A549 (cell line): ENCODE results near the gene DEFB123. TPM values are rescaled to one million over a fixed set of nuclear protein-coding genes. Genes with fewer than 3 reads are reported as not detected.

Experiments used
- ATAC-seq, 2 experiments: fragments of 200-7000 bp in 1 of 2; fragments of >200 bp in 1 of 2; cut with Nextera tagmentation in 1 of 2; cut with Tn5 transposase in 1 of 2; 3 replicates each; pipeline versions ENCODE4 v1.8.0 to v1.9.1; 2018 to 2020; ENCODE audit warnings: mild to moderate bottlenecking in 1 of 2, moderate library complexity in 1 of 2
- CTCF ChIA-PET: fragments of 300-600 bp; sonication (Branson Sonifier 250); formaldehyde crosslinking; extraction: SDS; loops from one replicate; lab custom pipeline; 2021; ENCODE audit warnings: antibody characterized with exemption, inconsistent platforms; lab: Yijun Ruan, JAX
- POLR2A ChIA-PET: fragments of 350-600 bp; formaldehyde crosslinking; extraction: SDS; loops from one replicate; lab custom pipeline; 2021; ENCODE audit warnings: antibody characterized with exemption, inconsistent platforms; lab: Yijun Ruan, JAX
- DNase-seq, 2 experiments: peaks; one replicate each; pipeline versions ENCODE4 v3.0.0 to v3.0.0-alpha.2; 2011 to 2016; ENCODE audit warnings: low read depth in 1 of 2, low spot score in 1 of 2
- FAIRE-seq: peaks from 2 replicates; lab custom pipeline; 2011; peaks lifted over from hg19 to GRCh38; lab: Jason Lieb, UNC
- H3K27ac ChIP-seq, 2 experiments: fragments of >200 bp; sonication (Bioruptor Twin); formaldehyde crosslinking; 3 replicates each; pipeline ENCODE4 v1.5.1; 2016 to 2017
- H3K4me1 ChIP-seq: fragments of >200 bp; sonication (Bioruptor Twin); formaldehyde crosslinking; 3 replicates; pipeline ENCODE4 v1.6.1; 2016
- H3K4me2 ChIP-seq: fragments of >200 bp; sonication (Bioruptor Twin); formaldehyde crosslinking; 3 replicates; pipeline ENCODE4 v1.6.1; 2016
- H3K4me3 ChIP-seq: fragments of >200 bp; sonication (Bioruptor Twin); formaldehyde crosslinking; 3 replicates; pipeline ENCODE4 v1.5.1; 2016
- H3K9me3 ChIP-seq: fragments of >200 bp; sonication (Bioruptor Twin); formaldehyde crosslinking; 3 replicates; pipeline ENCODE4 v1.6.1; 2016
- CBX2 ChIP-seq: fragments of 200-600 bp; sonication (generic); IDR thresholded peaks from 2 replicates; pipeline ENCODE4 v1.6.1; 2016; ENCODE audit warnings: low read depth, mild to moderate bottlenecking, borderline replicate concordance
- CEBPB ChIP-seq, 2 experiments: fragments of >200 bp in 1 of 2; sonication (Bioruptor Twin) in 1 of 2; formaldehyde crosslinking in 1 of 2; IDR thresholded peaks; 2 replicates each; pipeline ENCODE4 v1.6.1; 2012 to 2016
- E2F6 ChIP-seq: IDR thresholded peaks from 2 replicates; pipeline ENCODE4 v1.6.1; 2012; ENCODE audit warnings: low read depth, borderline replicate concordance
- EHF ChIP-seq: fragments of 250-450 bp; sonication (Bioruptor Pico); IDR thresholded peaks from 2 replicates; pipeline ENCODE4 v1.5.0; 2020; ENCODE audit warnings: mild to moderate bottlenecking
- EHMT2 ChIP-seq: fragments of 200-600 bp; sonication (generic); IDR thresholded peaks from 2 replicates; pipeline ENCODE4 v1.6.1; 2016; ENCODE audit warnings: antibody characterized with exemption, low read depth, mild to moderate bottlenecking, moderate library complexity
- EP300 ChIP-seq, 2 experiments: fragments of >200 bp; sonication (Bioruptor Twin); formaldehyde crosslinking; IDR thresholded peaks; 2 replicates in 1 of 2; 3 replicates in 1 of 2; pipeline ENCODE4 v1.6.1; 2016 to 2017
- ESRRA ChIP-seq: fragments of 150-350 bp; IDR thresholded peaks from 2 replicates; pipeline ENCODE4 v1.6.1; 2014; ENCODE audit warnings: mild to moderate bottlenecking, low read length, borderline replicate concordance
- FOSB ChIP-seq: fragments of 250-450 bp; sonication (Bioruptor Pico); IDR thresholded peaks from 2 replicates; pipeline ENCODE4 v1.5.0; 2020; ENCODE audit warnings: mild to moderate bottlenecking, moderate library complexity
- FOXS1 ChIP-seq: fragments of 250-450 bp; sonication (Bioruptor Pico); IDR thresholded peaks from 2 replicates; pipeline ENCODE4 v1.5.0; 2020; ENCODE audit warnings: mild to moderate bottlenecking, moderate library complexity
- HDAC2 ChIP-seq: fragments of 200-600 bp; sonication (generic); IDR thresholded peaks from 2 replicates; pipeline ENCODE4 v1.6.1; 2016
- HES2 ChIP-seq: fragments of >200 bp; sonication (Bioruptor Twin); formaldehyde crosslinking; IDR thresholded peaks from 2 replicates; pipeline ENCODE4 v1.6.1; 2016
- HOXA7 ChIP-seq: fragments of 250-450 bp; sonication (Bioruptor Pico); IDR thresholded peaks from 2 replicates; pipeline ENCODE4 v1.5.0; 2020; ENCODE audit warnings: mild to moderate bottlenecking, moderate library complexity
- HOXB13 ChIP-seq: fragments of 250-450 bp; sonication (Bioruptor Pico); IDR thresholded peaks from 2 replicates; pipeline ENCODE4 v1.5.0; 2020; ENCODE audit warnings: low read depth, mild to moderate bottlenecking, moderate library complexity
- JUNB ChIP-seq: fragments of >200 bp; sonication (Bioruptor Twin); formaldehyde crosslinking; IDR thresholded peaks from 2 replicates; pipeline ENCODE4 v1.6.1; 2016
- KDM1A ChIP-seq: fragments of 200-600 bp; sonication (generic); IDR thresholded peaks from 2 replicates; pipeline ENCODE4 v1.6.1; 2016; ENCODE audit warnings: low read depth, mild to moderate bottlenecking
- KDM5A ChIP-seq: fragments of 200-600 bp; sonication (generic); IDR thresholded peaks from 2 replicates; pipeline ENCODE4 v1.6.1; 2016; ENCODE audit warnings: antibody characterized with exemption, mild to moderate bottlenecking
- MAFK ChIP-seq: fragments of 450-650 bp; IDR thresholded peaks from 2 replicates; pipeline ENCODE4 v1.6.1; 2014; ENCODE audit not compliant: partially characterized antibody
- MAZ ChIP-seq: fragments of 150-350 bp; IDR thresholded peaks from 2 replicates; pipeline ENCODE4 v1.6.1; 2014; ENCODE audit warnings: antibody characterized with exemption, low read depth, low read length, borderline replicate concordance
- NR3C1 ChIP-seq: fragments of >200 bp; sonication (Bioruptor Twin); formaldehyde crosslinking; IDR thresholded peaks from 3 replicates; pipeline ENCODE4 v1.6.1; 2017
- POLR2A ChIP-seq: IDR thresholded peaks from 2 replicates; pipeline ENCODE4 v1.6.1; 2012; ENCODE audit warnings: mild to moderate bottlenecking, low read length
- RAD21 ChIP-seq, 2 experiments: fragments of >200 bp in 1 of 2; sonication (Bioruptor Twin) in 1 of 2; formaldehyde crosslinking in 1 of 2; IDR thresholded peaks in 1 of 2; conservative IDR thresholded peaks in 1 of 2; 2 replicates in 1 of 2; 3 replicates in 1 of 2; pipeline ENCODE4 v1.6.1; 2012 to 2018; ENCODE audit warnings: inconsistent platforms in 1 of 2
- RARB ChIP-seq: fragments of 250-450 bp; sonication (Bioruptor Pico); IDR thresholded peaks from 2 replicates; pipeline ENCODE4 v1.8.0; 2021; ENCODE audit warnings: mild to moderate bottlenecking, moderate library complexity
- REST ChIP-seq: fragments of 200-600 bp; sonication (generic); IDR thresholded peaks from 2 replicates; pipeline ENCODE4 v1.6.1; 2016; ENCODE audit warnings: antibody characterized with exemption, mild to moderate bottlenecking, moderate library complexity
- RNF2 ChIP-seq: fragments of 200-600 bp; sonication (generic); IDR thresholded peaks from 2 replicates; pipeline ENCODE4 v1.6.1; 2016; ENCODE audit warnings: low read depth, mild to moderate bottlenecking, antibody characterized with exemption, moderate library complexity, borderline replicate concordance
- SMC3 ChIP-seq: fragments of >200 bp; sonication (Bioruptor Twin); formaldehyde crosslinking; IDR thresholded peaks from 3 replicates; pipeline ENCODE4 v1.6.1; 2018; ENCODE audit warnings: inconsistent platforms
- SREBF2 ChIP-seq: fragments of 450-650 bp; IDR thresholded peaks from 2 replicates; pipeline ENCODE4 v1.6.1; 2014; ENCODE audit warnings: mild to moderate bottlenecking, moderate library complexity
- TFCP2L1 ChIP-seq: fragments of 250-450 bp; sonication (Bioruptor Pico); IDR thresholded peaks from 2 replicates; pipeline ENCODE4 v1.5.0; 2021; ENCODE audit warnings: mild to moderate bottlenecking
- ZC3H11A ChIP-seq: fragments of 450-650 bp; IDR thresholded peaks from 2 replicates; pipeline ENCODE4 v1.6.1; 2014; ENCODE audit warnings: antibody characterized with exemption, mild to moderate bottlenecking
- ZFP36 ChIP-seq: fragments of 450-650 bp; IDR thresholded peaks from 2 replicates; pipeline ENCODE4 v1.6.1; 2014; ENCODE audit warnings: borderline replicate concordance; ENCODE audit not compliant: partially characterized antibody
- WGBS: methylation state at CpG from one replicate; pipeline ENCODE4 v1.1.6; 2017; ENCODE audit errors: missing lambda C conversion rate; 5-methylcytosine and 5-hydroxymethylcytosine counted together
- polyA plus RNA-seq, 4 experiments: library from polyadenylated mRNA; depleted of rRNA in 3 of 4; stranded (reverse); fragments of >200 nt; fragmentation: RNase III in 1 of 4; extraction: RNeasy Plus Mini Kit Qiagen cat#74134 plus additional on column Dnase treatment in 1 of 4; gene quantifications; 2 replicates in 3 of 4; 3 replicates in 1 of 4; pipeline ENCODE4 v1.2.3, GENCODE V29; 2011 to 2017
- TF ChIP-seq, protein P1 (sequence below): IDR thresholded peaks from 2 replicates; pipeline ENCODE4 v1.6.1; 2012
- TF ChIP-seq, protein P2 (sequence below): IDR thresholded peaks from 2 replicates; pipeline ENCODE4 v1.6.1; 2012
- TF ChIP-seq, protein P3 (sequence below): fragments of 450-650 bp; IDR thresholded peaks from 2 replicates; pipeline ENCODE4 v1.6.1; 2014; ENCODE audit warnings: antibody characterized with exemption

DEFB123 gene
- polyA plus RNA-seq, 2 of the 4 experiments (the other 2 are of a cell fraction): not detected

- no peak for DNase-seq
- 42% methylated on average over 23 of the region's 29 CpGs for WGBS
- peaks cover 8% of the 10 kb centered on the region; the same call in 2 of the 3 replicates for H3K4me1 ChIP-seq
- CTCF ChIA-PET: interaction anchor here (0.6 to 2.9 kb wide), 4 partner anchors 12 to 137 kb away, joined by 3 to 12 read pairs (median 4); no protein-coding TSS in a partner anchor
- 0 out of 3 replicates have a peak overlapping the region, but pooled peaks have one; percentile 23 for H3K4me3 ChIP-seq
- H3K27ac ChIP-seq: no peak overlapping the region; a peak in 1 of 6 replicates
- POLR2A ChIA-PET: no interaction called here
- ATAC-seq: peak in 1 of 2 experiments; percentile 17; a peak in 2 of 6 replicates
- H3K4me2 ChIP-seq: peak overlapping the region; percentile 58
- TF ChIP-seq JUNB (no peak), EHF (CRISPR knock-in tag) (no peak), ZFP36 (no peak), SREBF2 (no peak), POLR2A (no peak), FOSB (CRISPR knock-in tag) (no peak), ZC3H11A (no peak), RAD21 (conservative IDR thresholded peaks at IDR 0.05 in 1 of 2, IDR thresholded peaks at IDR 0.05 in 1 of 2) (no peak), E2F6 (no peak)
- TF ChIP-seq, protein P1, sequence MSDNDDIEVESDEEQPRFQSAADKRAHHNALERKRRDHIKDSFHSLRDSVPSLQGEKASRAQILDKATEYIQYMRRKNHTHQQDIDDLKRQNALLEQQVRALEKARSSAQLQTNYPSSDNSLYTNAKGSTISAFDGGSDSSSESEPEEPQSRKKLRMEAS: no peak
- H3K9me3 ChIP-seq: no peaks in the 10 kb centered on the region
- no peak for FAIRE-seq
Observed at GRCh38 chr20:31475472-31476293, 35.3 kb downstream of the DEFB123 start.

GRCh38 chr20:31476294-31476585 is 35.8 kb downstream of the DEFB123 start:
- CTCF ChIA-PET: interaction anchor here (0.9 to 2.9 kb wide), 3 partner anchors 15 to 136 kb away, joined by 3 to 12 read pairs (median 4); no protein-coding TSS in a partner anchor
- FAIRE-seq: no peak

DNA sequence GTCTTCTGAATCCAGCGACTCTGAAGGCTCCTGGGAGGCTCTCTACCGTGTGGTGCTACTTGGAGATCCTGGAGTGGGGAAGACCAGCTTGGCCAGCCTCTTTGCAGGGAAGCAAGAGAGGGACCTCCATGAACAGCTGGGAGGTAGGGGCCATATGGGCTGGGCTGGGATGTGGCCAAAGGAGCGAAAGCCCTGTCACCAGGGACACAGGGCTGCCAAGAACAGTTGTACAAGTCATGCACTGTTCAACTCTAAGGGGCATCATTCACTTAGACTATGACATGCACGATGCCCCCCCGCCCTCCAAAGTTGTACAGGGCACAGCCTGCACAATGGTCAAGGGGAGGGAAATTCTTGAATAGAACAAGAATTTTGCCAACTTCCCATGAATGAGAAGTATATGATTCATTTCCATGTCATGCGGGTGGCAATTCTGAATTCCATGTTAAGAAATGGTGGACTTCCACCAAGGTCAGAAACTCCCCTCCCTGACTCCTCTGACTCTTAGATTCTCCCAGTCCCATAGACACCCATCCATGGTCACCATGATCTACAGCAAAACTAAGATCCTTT is 36.3 kb downstream of the DEFB123 start:
- no peak overlapping the region for H3K4me3 ChIP-seq
- FAIRE-seq: no peak
- ChIA-PET POLR2A (no interaction called here), CTCF (interaction anchor here (0.9 to 2.9 kb wide), 2 partner anchors 25 to 136 kb away, joined by 4 to 12 read pairs; no protein-coding TSS in a partner anchor)
- DNase-seq: no peak
- H3K27ac ChIP-seq: no peak overlapping the region
- no peaks in the 10 kb centered on the region for H3K9me3 ChIP-seq
- H3K4me2 ChIP-seq: no peak overlapping the region
- peaks cover 8% of the 10 kb centered on the region; the same call in 2 of the 3 replicates for H3K4me1 ChIP-seq
- ATAC-seq: 0 out of 6 replicates have a peak, but pooled peaks of 1 of the 2 experiments have one; percentile 11
- WGBS: 78% methylated on average over 6 of the region's 6 CpGs
- TF ChIP-seq SMC3 (no peak), ZC3H11A (no peak), MAFK (no peak), KDM1A (no peak), SREBF2 (no peak), CEBPB (IDR thresholded peaks at IDR 0.05) (no peak), HDAC2 (no peak), FOXS1 (CRISPR knock-in tag) (no peak), HES2 (no peak), HOXB13 (CRISPR knock-in tag) (no peak), EHF (CRISPR knock-in tag) (no peak), REST (no peak), KDM5A (no peak)
- TF ChIP-seq, protein P2, sequence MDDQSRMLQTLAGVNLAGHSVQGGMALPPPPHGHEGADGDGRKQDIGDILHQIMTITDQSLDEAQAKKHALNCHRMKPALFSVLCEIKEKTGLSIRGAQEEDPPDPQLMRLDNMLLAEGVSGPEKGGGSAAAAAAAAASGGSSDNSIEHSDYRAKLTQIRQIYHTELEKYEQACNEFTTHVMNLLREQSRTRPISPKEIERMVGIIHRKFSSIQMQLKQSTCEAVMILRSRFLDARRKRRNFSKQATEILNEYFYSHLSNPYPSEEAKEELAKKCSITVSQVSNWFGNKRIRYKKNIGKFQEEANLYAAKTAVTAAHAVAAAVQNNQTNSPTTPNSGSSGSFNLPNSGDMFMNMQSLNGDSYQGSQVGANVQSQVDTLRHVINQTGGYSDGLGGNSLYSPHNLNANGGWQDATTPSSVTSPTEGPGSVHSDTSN: no peak

More at GRCh38 chr20:31476294-31476585, 35.8 kb downstream of the DEFB123 start:
- Histone ChIP-seq H3K9me3 (no peaks in the 10 kb centered on the region), H3K4me2 (no peak overlapping the region), H3K4me3 (no peak overlapping the region), H3K4me1 (peaks cover 8% of the 10 kb centered on the region; the same call in 2 of the 3 replicates), H3K27ac (no peak overlapping the region)
- no peak for DNase-seq
- WGBS: 91% methylated on average over 6 of the region's 6 CpGs
- POLR2A ChIA-PET: no interaction called here
- no peak for TF ChIP-seq EHMT2
- TF ChIP-seq, protein P3, sequence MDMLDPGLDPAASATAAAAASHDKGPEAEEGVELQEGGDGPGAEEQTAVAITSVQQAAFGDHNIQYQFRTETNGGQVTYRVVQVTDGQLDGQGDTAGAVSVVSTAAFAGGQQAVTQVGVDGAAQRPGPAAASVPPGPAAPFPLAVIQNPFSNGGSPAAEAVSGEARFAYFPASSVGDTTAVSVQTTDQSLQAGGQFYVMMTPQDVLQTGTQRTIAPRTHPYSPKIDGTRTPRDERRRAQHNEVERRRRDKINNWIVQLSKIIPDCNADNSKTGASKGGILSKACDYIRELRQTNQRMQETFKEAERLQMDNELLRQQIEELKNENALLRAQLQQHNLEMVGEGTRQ: no peak
- TF ChIP-seq RARB (CRISPR knock-in tag): no peak
- TF ChIP-seq MAZ: no peak
- no peak for TF ChIP-seq EP300 (IDR thresholded peaks at IDR 0.05)
- TF ChIP-seq HOXA7 (CRISPR knock-in tag): no peak
- TF ChIP-seq NR3C1: no peak
- TF ChIP-seq CBX2: no peak
- no peak for TF ChIP-seq SREBF2
- TF ChIP-seq TFCP2L1 (CRISPR knock-in tag): no peak
- no peak for TF ChIP-seq EHF (CRISPR knock-in tag)
- no peak for TF ChIP-seq FOSB (CRISPR knock-in tag)
- no peak for TF ChIP-seq ESRRA
- no peak for TF ChIP-seq RNF2
- ATAC-seq: no peak
